HG03457 (cell line): ENCODE results near the gene SMOC1.

Source experiments
- ATAC-seq: cut with Tn5 transposase; IDR thresholded peaks from one replicate; pipeline ENCODE4 v1.9.1; 2021; ENCODE audit warnings: moderate number of reproducible peaks; ENCODE audit not compliant: unreplicated experiment

Gene SMOC1

GRCh38 chr14:69861025-69861569 is 18.1 kb upstream of the SMOC1 start:
- no peak for ATAC-seq

GRCh38 chr14:69863083-69863482 is 16.1 kb upstream of the SMOC1 start:
- ATAC-seq, result no peak

DNA sequence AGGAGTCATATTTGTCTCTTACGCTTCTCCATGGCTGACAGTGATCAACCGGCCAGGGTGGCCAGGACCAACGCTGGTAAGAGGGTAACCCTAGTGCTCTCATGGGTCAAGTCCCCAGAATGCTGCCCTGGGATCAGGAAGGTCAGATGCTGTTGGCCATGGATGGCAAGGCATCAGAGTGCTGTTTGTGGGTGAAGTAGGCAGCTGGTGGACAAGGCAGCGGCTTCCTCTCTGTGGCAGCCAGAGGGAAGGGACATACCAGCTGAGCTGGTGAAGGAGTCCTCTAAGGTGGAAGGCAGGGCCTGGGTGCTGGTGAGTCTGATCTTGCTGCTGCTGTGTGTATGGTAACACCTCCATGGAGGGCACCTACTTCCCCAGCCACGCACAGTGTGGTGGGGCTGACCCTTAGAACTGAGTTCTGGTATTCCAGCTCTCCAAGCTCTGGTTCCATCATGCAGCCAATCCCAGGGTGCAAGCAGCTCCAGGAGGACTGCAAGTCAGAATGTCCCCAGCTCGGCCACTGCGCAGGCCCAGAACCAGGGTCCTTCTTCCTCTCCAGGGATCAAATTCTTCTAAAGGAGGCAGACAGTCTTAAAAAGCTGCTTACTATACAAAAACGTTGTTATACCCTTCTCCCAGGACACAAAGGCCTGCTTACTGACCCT is 13.4 kb upstream of the SMOC1 start:
- no peak for ATAC-seq

DNA sequence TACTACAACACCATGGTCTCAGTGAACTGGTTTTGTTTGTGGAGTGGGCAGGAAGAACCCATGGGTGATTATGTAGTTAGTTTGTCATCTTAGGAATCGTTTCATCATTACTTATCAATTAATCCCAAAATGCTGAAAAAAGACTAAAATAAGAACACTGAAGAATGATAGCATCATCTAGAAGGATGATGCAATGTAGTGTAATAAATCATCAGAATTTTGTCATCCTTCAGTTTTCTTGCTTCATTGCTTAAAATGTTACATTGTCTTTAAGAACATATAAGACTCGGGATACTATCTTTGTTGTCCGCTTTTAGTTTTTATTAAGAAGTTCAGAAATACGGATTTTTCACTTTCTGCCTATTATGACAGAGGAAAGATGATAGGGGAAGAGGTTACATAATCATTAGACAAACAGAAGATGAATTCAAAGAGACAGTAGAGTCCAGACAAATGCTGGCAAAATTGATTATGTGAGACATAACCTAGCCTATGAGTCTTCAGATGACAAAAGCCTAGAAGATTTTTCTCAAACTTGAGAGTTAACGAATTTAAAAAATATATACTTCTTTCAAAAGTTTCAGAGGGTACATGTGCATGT is 10.8 kb upstream of the SMOC1 start:
- ATAC-seq, result no peak

GRCh38 chr14:69870613-69871012 is 8.6 kb upstream of the SMOC1 start:
- ATAC-seq, result no peak

DNA sequence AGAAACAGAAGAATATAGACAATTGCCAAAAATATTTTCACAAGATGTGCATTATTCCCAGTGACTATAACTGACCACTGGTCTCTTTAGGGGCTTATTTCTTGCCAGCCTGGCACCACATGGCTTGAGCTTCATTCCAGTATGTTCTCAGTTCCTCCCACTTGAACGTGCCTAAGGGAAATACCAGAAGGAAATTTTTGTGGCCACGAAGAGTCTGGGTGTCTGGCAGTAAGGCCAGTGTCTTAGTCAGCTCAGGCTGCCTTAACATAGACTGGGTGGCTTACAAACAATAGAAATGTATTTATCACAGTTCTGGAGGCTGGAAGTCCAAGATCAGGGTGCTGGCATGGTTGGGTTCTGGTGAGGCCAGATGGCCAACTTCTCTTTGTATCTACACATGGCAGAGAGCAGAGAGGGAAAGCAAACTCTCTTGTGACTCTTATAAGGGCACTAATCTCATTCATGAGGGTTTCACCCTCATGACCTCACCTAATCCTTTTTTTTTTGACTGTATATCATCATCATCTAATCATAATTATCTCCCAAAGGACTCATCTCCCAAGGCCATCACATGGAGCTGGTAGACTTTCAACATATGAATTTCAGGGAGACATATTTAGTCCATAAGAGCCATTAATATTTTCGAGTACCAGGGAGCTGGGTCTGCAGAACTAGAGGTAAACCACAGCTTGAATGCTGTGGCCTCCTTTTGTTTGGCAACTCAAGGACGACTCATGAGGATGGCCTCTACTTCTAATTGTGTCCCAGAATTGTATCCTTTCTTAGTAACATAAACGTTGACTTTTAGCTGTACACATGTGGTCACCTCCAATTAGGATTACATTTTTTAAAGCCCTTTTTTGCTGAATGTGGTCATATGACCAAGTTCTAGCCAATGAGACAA is 5.1 kb upstream of the SMOC1 start:
- ATAC-seq, result no peak

GRCh38 chr14:69876221-69876847 is 2.9 kb upstream of the SMOC1 start:
- ATAC-seq, result no peak

DNA sequence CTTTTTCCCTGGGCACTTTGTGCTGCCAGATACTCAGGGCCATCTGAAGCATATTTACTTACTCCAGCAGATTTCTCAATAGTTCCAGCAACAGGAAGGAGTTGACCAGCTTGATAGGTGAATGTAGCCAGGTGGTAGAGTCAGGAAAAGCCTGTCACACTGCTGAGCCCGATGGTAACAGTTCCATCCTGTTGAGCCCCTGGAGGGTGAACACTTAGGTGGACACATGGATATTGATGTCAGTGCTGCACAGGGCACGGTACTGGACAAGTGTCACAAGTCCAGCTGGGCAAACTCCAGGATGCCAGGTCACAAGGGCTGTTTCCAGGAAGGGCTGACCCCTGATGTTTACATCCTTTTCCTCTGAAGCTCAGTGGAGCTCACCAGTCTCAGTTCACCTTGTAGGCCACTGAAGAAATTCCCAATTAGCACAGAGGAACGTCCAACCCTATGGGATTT is 2.3 kb upstream of the SMOC1 start:
- ATAC-seq, result no peak

DNA sequence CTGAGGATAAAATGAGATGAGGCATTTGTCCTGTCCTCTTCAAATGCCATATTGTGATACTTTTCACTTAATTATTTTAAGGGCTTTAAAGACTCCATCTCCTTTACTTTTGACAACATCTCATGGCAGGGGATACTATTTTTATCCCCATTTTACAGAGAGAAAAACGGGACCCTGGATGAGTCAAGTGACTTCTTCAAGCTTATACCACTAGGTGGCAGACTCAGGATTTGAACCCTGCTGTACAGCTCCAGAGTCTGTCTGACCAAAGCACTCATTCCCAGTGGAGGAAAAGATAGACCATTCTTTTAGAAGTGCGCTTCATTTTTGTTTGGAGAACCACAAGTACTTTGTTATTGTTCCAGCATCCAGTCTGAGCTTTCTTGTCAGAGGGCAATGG is 1.7 kb upstream of the SMOC1 start:
- no peak for ATAC-seq

- no peak for ATAC-seq
Measured at GRCh38 chr14:69878251-69878650, 965 bp upstream of the SMOC1 start.

- ATAC-seq, result no peak
Measured at GRCh38 chr14:69880044-69880487, 850 bp downstream of the SMOC1 start.

DNA sequence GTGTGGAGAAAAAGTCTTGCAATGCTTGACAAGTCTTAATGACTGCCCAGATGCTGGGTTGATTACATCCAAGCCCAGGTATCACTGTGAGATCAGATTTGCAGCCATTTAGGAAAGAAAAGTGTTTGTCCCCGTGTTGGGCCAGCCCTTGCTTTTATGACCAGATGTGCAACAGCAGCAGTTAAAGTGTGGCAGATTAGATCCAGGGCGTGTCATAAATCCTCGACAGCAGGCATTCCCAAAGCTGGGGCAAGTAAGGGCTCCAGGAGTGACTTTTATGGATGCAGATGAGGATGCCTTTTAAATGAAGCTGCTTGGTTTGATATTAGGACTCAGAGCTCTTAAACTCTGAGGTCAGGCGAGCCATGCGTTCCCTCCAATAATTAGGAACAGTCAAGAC is 1.7 kb downstream of the SMOC1 start:
- no peak for ATAC-seq

DNA sequence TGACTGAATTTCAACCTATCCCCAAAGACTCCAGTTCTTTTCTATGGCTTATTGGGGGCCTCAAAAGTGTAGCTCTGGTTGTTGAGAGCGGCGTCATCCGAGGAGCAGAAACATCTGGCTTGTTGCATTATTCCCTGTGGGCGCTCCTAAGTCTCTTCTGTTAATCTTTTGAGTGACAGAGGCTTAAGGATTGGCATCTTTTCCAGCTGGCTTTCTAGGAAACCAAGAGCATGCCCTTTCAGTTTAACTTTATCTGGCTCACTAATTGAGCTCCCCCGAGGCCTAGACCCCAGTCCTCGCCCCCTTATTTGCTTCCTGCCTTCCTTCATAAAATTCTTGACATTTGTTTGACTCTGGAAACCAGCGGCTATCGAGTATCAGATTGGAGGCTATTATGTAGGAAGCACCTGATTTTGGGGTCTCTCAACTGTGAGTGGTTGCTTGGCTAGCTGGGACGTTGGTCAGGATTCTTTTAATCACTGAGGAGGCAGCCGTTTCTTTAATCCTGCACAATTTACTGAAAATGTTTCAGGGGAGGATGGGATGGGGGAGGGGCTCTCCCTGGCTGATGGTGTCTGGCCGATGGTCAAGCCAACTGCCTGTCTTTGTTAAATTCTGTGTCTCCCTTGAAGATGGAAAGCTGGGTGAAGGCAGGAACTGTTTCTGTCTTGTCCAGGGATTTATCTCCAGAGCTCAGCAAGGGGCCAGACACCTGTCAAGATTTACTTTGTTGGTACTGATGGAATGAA is 3.1 kb downstream of the SMOC1 start:
- no peak for ATAC-seq

- no peak for ATAC-seq
Measured at GRCh38 chr14:69882915-69883314, 3.7 kb downstream of the SMOC1 start.

- ATAC-seq, result no peak
Measured at GRCh38 chr14:69886453-69887242, 7.4 kb downstream of the SMOC1 start.

DNA sequence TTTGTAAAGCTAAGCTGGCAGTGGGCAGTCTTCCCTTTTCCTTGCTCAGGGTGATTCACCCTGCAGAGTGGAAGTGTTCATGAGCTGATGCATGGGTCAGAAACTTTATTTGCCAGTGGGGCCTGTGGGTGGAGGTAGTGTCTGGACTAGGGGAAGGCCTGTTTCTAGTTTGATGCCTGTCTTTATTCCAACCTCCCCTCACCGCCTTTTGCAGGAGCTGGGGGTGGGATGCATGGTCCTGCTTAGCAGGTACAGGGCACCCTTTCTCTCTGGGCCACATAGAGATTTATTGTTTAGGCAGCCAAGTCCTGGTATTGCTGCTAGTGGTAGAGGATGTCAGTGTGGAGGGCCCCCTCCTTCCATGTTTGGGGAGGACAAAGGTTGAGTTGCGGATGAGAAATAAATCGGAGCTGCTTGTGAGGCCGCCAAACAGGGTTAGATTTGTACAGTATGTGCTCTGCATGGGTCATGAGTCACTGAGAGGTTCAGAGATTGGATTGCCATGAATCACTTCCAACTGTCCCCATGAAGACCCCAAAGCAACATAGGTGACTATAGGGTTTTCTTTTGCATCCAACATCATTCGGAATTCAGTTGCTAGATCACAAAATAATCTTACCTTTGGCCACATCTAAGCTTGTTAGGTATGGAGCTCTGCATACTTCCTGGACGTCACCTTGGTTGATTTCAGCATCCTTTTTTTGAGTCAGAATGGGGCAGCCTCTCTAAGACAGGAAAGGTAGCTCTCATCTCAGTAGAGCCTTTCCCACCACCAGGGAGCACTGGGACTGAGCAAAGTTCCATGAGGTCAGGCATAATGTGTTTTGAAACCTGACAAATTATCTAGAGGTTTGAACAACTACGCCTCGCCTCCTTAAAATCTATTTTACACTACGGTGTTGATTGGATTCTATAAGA is 8.8 kb downstream of the SMOC1 start:
- no peak for ATAC-seq

DNA sequence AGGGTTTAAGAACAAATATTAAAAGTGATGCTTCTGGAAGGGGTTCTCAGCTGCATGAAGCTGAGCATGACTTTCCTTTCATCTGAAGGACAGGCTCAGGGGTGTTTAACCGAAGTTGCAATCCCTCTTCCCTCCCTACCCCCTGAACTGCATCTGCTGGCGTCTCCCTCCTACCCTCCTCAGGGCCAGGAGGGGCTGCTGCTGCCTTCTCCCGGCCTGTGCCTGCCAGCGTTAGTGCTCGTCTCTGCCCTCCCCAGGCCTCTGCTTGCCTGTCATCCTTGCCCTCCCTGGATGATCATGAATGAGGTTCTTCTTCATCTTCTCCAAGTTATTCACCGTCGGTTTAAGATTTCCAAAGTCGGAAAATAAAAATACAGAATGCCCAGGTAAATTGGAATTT is 12.2 kb downstream of the SMOC1 start:
- no peak for ATAC-seq

GRCh38 chr14:69895109-69895508 is 15.9 kb downstream of the SMOC1 start:
- ATAC-seq, result no peak
